Measurements from ENCODE around the gene SAPCD2.

Gene SAPCD2

GRCh38 chr9:137080260-137081122 lies 10.1 kb upstream of the SAPCD2 start:
- DNase-seq: no peak

- DNase-seq: no peak
Measured at GRCh38 chr9:137079401-137079787, 9.0 kb upstream of the SAPCD2 start.

- no peak for DNase-seq
Measured at GRCh38 chr9:137078701-137079400, 8.5 kb upstream of the SAPCD2 start.

GRCh38 chr9:137077758-137078693 lies 7.7 kb upstream of the SAPCD2 start:
- peak in 3 of 5 experiments; percentile 27 to 54 (median 30) for DNase-seq

GRCh38 chr9:137077010-137077747 lies 6.8 kb upstream of the SAPCD2 start, which contains the start of gene UAP1L1:
Gene UAP1L1, plus strand, starts transcription at chr9:137077517. Its CDS starts 16 bp downstream, at chr9:137077533.
- DNase-seq: peak in 3 of 5 experiments; percentile 51 to 69 (median 65)

- no peak for DNase-seq
Measured at GRCh38 chr9:137076636-137077009, 6.3 kb upstream of the SAPCD2 start.

- DNase-seq: no peak
Measured at GRCh38 chr9:137075275-137075775, 5.0 kb upstream of the SAPCD2 start.

GRCh38 chr9:137074657-137075274 lies 4.4 kb upstream of the SAPCD2 start:
- DNase-seq: no peak

GRCh38 chr9:137073992-137074399 lies 3.6 kb upstream of the SAPCD2 start:
- no peak for DNase-seq

GRCh38 chr9:137071282-137071681 lies 925 bp upstream of the SAPCD2 start:
- DNase-seq: no peak

GRCh38 chr9:137070906-137071275 lies 534 bp upstream of the SAPCD2 start:
- DNase-seq: no peak

GRCh38 chr9:137069508-137070091 lies 757 bp downstream of the SAPCD2 start:
- DNase-seq: no peak

GRCh38 chr9:137068539-137069507 lies 1.5 kb downstream of the SAPCD2 start:
- DNase-seq: no peak

- peak; percentile 68 to 90 (median 80) for DNase-seq
Measured at GRCh38 chr9:137067860-137068538, 2.4 kb downstream of the SAPCD2 start.

- DNase-seq: no peak
Measured at GRCh38 chr9:137066096-137066861, 4.1 kb downstream of the SAPCD2 start.

GRCh38 chr9:137065336-137065967 lies 4.9 kb downstream of the SAPCD2 start:
- no peak for DNase-seq

GRCh38 chr9:137064880-137065164 lies 5.5 kb downstream of the SAPCD2 start:
- DNase-seq: no peak
